HAP-1 (cell line): ENCODE results near the gene MARCHF2.
A peak's percentile ranks its signal among the peaks of the same experiment; 100 is the strongest.

Experiments
- DNase-seq, 2 experiments: peaks; one replicate each; pipeline ENCODE4 v3.0.0-alpha.2; 2016 to 2020; ENCODE audit warnings: low spot score in 2 of 2
- H3K27me3 ChIP-seq: fragments of 250-450 bp; sonication (Bioruptor Pico); 2 replicates; pipeline ENCODE4 v1.5.1; 2020; ENCODE audit warnings: low read depth, mild to moderate bottlenecking, moderate library complexity
- H3K36me3 ChIP-seq: fragments of 250-450 bp; sonication (Bioruptor Pico); replicated peaks from 2 replicates; pipeline ENCODE4 v1.5.1; 2020; ENCODE audit warnings: mild to moderate bottlenecking
- H3K4me1 ChIP-seq: fragments of 250-450 bp; sonication (Bioruptor Pico); 2 replicates; pipeline ENCODE4 v1.5.1; 2020; ENCODE audit warnings: mild to moderate bottlenecking
- H3K4me3 ChIP-seq: fragments of 250-450 bp; sonication (Bioruptor Pico); 2 replicates; pipeline ENCODE4 v1.5.1; 2020; ENCODE audit warnings: mild to moderate bottlenecking, moderate library complexity
- H3K9me3 ChIP-seq: fragments of 250-450 bp; sonication (Bioruptor Pico); 2 replicates; pipeline ENCODE4 v1.5.1; 2020; ENCODE audit warnings: mild to moderate bottlenecking, moderate library complexity
- in situ Hi-C: fragments of 300-500 bp; cut with MboI; formaldehyde crosslinking; loops from 3 replicates; pipeline ENCODE4 v1.14.3; 2020; ENCODE audit warnings: low sequenced_read_pairs, inconsistent platforms, mixed read lengths

Gene MARCHF2

GRCh38 chr19:8393192-8393870 lies 19.8 kb upstream of the MARCHF2 start:
- no peaks in the 10 kb centered on the region for H3K27me3 ChIP-seq
- H3K4me1 ChIP-seq, result peaks cover 12% of the 10 kb centered on the region
- H3K36me3 ChIP-seq, result no peaks in the 10 kb centered on the region
- DNase-seq, result no peak
- in situ Hi-C loops, result no loop called here
- H3K9me3 ChIP-seq, result no peaks in the 10 kb centered on the region
- H3K4me3 ChIP-seq, result no peak overlapping the region

DNA sequence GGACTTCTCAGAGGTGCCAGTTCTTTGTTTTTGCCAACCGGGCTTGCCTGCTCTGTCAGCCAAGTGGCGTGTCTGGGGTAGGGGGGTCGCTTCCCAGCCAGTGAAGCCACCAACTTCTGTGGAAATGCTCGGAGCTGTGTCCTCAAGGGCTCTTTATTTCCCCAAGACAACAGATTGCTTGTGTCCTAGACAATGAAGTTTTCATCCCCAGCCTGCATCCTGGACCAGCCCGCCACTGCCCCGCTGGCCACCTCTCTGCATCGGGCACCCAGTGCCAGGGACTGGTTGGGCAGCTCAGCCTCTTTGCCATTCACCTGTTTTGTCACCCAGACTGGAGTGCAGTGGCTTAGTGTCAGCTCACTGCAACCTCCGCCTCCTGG lies 19.2 kb upstream of the MARCHF2 start:
- H3K27me3 ChIP-seq, result no peaks in the 10 kb centered on the region
- no peak for DNase-seq
- H3K4me3 ChIP-seq, result no peak overlapping the region
- no peaks in the 10 kb centered on the region for H3K36me3 ChIP-seq
- peaks cover 12% of the 10 kb centered on the region for H3K4me1 ChIP-seq
- in situ Hi-C loops, result no loop called here
- H3K9me3 ChIP-seq, result no peaks in the 10 kb centered on the region

DNA sequence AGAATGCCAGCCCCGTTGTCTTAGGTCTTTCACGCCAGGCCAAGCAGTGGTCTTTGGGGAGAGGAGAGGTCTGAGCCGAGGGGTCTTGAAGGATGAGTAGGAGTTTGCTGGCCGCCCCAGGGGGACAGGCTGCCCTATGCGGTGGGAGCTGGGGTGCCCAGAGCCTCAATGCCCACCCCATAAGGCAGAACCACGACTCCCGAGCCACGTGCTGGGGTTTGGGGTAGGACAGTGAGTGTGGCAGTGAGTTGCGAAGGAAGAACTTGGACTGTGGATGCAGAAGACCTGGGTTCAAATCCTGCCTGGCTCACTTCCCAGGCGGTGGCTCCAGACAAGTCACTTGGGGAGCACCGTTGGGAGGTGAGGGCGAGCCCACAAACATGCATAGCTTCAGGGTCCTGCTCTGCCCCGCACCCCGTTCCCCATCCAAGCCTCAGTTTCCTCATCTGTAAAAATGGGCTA lies 17.5 kb upstream of the MARCHF2 start:
- Histone ChIP-seq H3K4me1 (peaks cover 7% of the 10 kb centered on the region), H3K36me3 (no peaks in the 10 kb centered on the region), H3K9me3 (no peaks in the 10 kb centered on the region), H3K4me3 (no peak overlapping the region), H3K27me3 (no peaks in the 10 kb centered on the region)
- DNase-seq, result no peak
- in situ Hi-C loops, result no loop called here

DNA sequence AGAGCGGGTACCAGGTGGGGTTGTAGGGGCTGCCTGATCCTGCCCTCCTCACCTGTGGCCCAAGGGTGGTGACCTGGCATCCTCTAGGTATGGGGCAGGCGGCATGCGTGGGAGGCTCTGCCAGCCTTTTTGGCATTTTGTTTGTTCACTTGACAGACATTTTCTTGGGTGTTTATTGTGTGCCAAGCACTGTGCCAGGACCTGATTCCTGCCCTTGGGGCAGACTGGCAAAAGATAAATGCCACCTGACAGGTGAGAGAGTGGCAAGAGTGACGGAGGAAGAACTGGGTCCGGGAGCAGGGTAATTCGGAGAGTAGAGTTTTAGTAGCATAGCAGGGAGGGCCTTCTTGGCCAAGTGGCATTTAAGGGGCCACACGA lies 16.9 kb upstream of the MARCHF2 start:
- Histone ChIP-seq H3K36me3 (no peaks in the 10 kb centered on the region), H3K4me1 (peaks cover 3% of the 10 kb centered on the region), H3K27me3 (no peaks in the 10 kb centered on the region), H3K9me3 (no peaks in the 10 kb centered on the region), H3K4me3 (no peak overlapping the region)
- DNase-seq, result no peak
- in situ Hi-C loops, result no loop called here

DNA sequence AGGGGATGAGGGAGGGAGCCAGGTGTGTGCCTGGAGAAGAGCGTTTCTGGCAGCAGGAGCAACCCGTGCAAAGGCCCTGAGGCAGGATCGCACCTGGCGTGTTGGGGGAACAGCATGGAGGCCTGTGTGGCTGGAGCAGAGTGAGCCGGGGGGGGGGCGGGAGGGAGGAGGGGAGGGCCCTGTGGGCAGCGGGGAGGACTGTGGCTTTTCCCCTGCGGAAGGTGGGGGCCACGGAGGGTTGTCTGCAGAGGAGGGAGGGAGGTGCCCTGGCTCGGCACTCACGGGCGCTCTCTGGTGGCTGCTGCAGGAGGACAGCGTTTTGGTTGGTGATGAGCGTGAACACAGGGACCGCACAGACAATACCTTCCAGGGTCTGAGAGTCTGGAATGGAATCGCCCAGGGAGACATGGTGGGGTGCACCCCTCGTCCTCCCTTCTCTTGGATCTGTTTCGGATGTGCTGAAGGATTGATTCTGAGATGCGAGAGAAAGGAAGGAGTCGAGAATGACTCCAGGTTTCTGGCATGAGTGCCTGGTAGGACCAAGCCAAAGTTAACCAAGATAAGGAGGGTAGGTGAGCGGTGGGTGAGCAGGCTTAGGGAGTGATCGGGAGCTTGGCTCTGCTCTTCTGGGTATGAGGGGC lies 16.4 kb upstream of the MARCHF2 start:
- Histone ChIP-seq H3K27me3 (no peaks in the 10 kb centered on the region), H3K9me3 (no peaks in the 10 kb centered on the region), H3K4me1 (no peaks in the 10 kb centered on the region), H3K4me3 (no peak overlapping the region), H3K36me3 (no peaks in the 10 kb centered on the region)
- in situ Hi-C loops, result no loop called here
- DNase-seq, result peak; percentile 79 to 93

DNA sequence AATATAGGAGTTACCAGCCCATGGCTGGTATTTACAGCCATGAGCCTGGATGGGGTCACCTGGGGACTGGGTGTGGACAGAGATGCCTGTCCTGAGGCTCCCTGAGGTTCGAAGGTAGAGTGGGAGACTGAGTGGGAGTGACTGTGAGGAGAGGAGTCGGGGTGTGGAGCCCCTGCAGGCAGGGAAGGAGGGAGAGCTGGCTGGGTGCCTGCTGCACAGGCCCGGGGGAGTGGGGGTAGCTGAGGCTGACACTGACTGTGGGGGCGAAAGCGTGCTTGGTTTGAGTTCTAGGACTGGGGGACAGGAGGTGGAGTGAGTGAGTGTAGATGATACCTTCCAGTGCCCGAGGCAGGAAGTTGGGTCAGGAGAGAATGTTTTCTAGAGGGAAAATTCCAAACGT lies 15.8 kb upstream of the MARCHF2 start:
- in situ Hi-C loops, result no loop called here
- Histone ChIP-seq H3K9me3 (no peaks in the 10 kb centered on the region), H3K27me3 (no peaks in the 10 kb centered on the region), H3K4me1 (no peaks in the 10 kb centered on the region), H3K4me3 (no peak overlapping the region), H3K36me3 (no peaks in the 10 kb centered on the region)
- no peak for DNase-seq

DNA sequence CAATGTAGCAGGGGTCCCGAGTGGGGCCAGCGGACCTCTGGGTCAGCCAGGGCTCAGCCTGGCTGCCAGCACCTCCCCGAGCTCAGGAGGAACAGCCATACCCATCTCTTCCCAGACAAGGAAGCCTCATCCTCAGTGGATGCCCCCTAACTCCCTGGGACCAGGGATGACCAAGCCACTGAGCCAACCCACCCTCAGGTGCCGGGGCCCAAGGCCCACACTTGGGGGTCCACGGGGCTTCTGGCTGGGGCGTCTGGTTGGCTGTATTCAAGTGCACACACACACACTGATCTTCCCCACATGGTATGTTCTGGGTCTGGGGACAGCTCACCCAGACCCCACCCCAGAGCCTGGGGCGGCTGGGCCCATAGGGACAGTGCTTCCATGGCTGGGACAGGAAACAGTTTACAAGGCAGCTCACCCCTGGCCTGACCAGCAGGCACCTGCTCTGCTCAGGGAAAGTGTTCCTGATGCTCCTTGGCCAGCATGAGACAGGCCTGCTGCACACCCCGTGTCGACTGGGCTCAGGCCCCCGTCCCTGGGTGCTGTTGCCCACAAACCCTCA lies 15.3 kb upstream of the MARCHF2 start:
- no peaks in the 10 kb centered on the region for H3K9me3 ChIP-seq

GRCh38 chr19:8398311-8398771 lies 14.8 kb upstream of the MARCHF2 start:
- Histone ChIP-seq H3K27me3 (no peaks in the 10 kb centered on the region), H3K4me1 (no peaks in the 10 kb centered on the region), H3K4me3 (no peak overlapping the region), H3K9me3 (no peaks in the 10 kb centered on the region), H3K36me3 (peaks cover 6% of the 10 kb centered on the region)
- DNase-seq, result no peak
- in situ Hi-C loops, result no loop called here

More for the DNA sequence above, 15.3 kb upstream of the MARCHF2 start:
- H3K4me3 ChIP-seq, result no peak overlapping the region
- no peaks in the 10 kb centered on the region for H3K27me3 ChIP-seq
- no peak for DNase-seq
- H3K36me3 ChIP-seq, result peaks cover 1% of the 10 kb centered on the region; the same call in 1 of the 2 replicates
- in situ Hi-C loops, result no loop called here
- no peaks in the 10 kb centered on the region for H3K4me1 ChIP-seq

DNA sequence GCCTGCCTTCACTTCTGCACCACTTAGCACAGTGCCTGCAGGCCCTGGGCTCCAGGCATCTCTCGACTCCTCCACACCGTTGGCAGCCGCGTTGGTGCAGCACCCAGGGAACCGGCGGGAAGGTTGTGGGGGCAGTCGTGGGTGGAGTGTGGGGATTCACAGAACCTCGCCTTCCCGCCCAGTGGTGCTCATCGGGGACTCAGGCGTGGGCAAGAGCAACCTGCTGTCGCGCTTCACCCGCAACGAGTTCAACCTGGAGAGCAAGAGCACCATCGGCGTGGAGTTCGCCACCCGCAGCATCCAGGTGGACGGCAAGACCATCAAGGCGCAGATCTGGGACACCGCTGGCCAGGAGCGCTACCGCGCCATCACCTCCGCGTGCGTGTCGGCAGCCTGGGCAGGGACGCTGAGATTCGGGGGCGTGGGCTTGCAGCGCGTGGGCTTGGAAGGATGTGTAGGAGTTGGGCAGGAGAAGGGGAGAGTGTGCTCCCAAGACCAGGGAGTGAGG lies 13.4 kb upstream of the MARCHF2 start:
- no peaks in the 10 kb centered on the region for H3K9me3 ChIP-seq
- no peak overlapping the region for H3K4me3 ChIP-seq
- no peaks in the 10 kb centered on the region for H3K4me1 ChIP-seq
- no peaks in the 10 kb centered on the region for H3K27me3 ChIP-seq
- no peak for DNase-seq
- H3K36me3 ChIP-seq, result peaks cover 8% of the 10 kb centered on the region
- in situ Hi-C loops, result no loop called here

- peaks cover 14% of the 10 kb centered on the region for H3K36me3 ChIP-seq
- in situ Hi-C loops, result no loop called here
These were observed 11.1 kb upstream of the MARCHF2 start for GRCh38 chr19:8401981-8402411.

DNA sequence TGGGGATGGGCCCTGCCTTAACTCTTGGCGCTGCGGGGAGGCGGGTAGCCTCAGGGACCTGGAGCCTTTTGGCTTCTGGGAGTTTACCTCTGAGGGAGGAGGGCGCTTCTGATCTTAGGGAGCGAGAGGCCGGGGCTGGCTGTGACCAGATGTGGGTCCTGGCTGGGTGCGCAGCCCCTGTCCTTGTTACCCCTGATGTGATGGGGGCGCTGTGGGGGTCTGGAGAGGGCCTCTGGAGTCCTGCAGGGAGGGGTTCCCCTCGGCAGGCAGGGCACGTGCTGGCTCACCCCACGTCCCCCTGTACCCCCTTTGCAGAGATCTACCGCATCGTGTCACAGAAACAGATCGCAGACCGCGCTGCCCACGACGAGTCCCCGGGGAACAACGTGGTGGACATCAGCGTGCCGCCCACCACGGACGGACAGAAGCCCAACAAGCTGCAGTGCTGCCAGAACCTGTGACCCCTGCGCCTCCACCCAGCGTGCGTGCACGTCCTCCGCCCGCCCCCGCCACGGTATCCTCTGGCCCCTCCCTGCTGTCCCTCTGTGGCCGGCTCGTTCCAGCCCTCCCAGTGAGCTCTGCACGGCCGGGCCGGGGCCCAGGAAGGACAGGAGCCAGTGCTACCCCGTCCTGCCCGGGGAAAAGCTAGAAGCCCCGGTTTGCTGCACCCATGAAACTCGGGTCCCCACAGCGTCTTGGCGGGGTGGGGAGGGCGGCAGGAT lies 9.8 kb upstream of the MARCHF2 start:
- no peaks in the 10 kb centered on the region for H3K9me3 ChIP-seq
- no peaks in the 10 kb centered on the region for H3K4me1 ChIP-seq
- H3K4me3 ChIP-seq, result no peak overlapping the region
- in situ Hi-C loops, result no loop called here
- DNase-seq, result no peak
- peaks cover 14% of the 10 kb centered on the region for H3K36me3 ChIP-seq
- H3K27me3 ChIP-seq, result no peaks in the 10 kb centered on the region

More at GRCh38 chr19:8401981-8402411, 11.1 kb upstream of the MARCHF2 start:
- no peaks in the 10 kb centered on the region for H3K4me1 ChIP-seq
- no peak overlapping the region for H3K4me3 ChIP-seq
- no peaks in the 10 kb centered on the region for H3K9me3 ChIP-seq
- DNase-seq, result no peak
- H3K27me3 ChIP-seq, result no peaks in the 10 kb centered on the region

GRCh38 chr19:8403820-8404109 lies 9.3 kb upstream of the MARCHF2 start:
- DNase-seq, result no peak
- Histone ChIP-seq H3K4me1 (no peaks in the 10 kb centered on the region), H3K9me3 (no peaks in the 10 kb centered on the region), H3K27me3 (no peaks in the 10 kb centered on the region), H3K4me3 (no peak overlapping the region), H3K36me3 (peaks cover 14% of the 10 kb centered on the region)
- in situ Hi-C loops, result no loop called here

- in situ Hi-C loops, result no loop called here
These were observed 8.5 kb upstream of the MARCHF2 start for GRCh38 chr19:8404391-8405151.

More at GRCh38 chr19:8404391-8405151, 8.5 kb upstream of the MARCHF2 start:
- Histone ChIP-seq H3K4me3 (no peak overlapping the region), H3K4me1 (no peaks in the 10 kb centered on the region), H3K27me3 (no peaks in the 10 kb centered on the region), H3K36me3 (peaks cover 14% of the 10 kb centered on the region), H3K9me3 (no peaks in the 10 kb centered on the region)
- no peak for DNase-seq
